Keratinocyte (primary cell): Measurements from ENCODE around the gene FAM120A. TPM values are rescaled to one million over a fixed set of nuclear protein-coding genes. Genes with fewer than 3 reads are reported as not detected.

Source experiments
- DNase-seq: peaks from one replicate; pipeline ENCODE4 v3.0.0-alpha.2; 2011; ENCODE audit warnings: low read depth, missing footprints, low spot score
- FAIRE-seq: peaks from 2 replicates; lab custom pipeline; 2011; peaks lifted over from hg19 to GRCh38; lab: Jason Lieb, UNC
- H2AFZ ChIP-seq: 2 replicates; pipeline ENCODE4 v1.6.0; 2012; ENCODE audit warnings: low read length, control low read depth, inconsistent platforms; ENCODE audit not compliant: control insufficient read depth
- H3K27ac ChIP-seq: 2 replicates; pipeline ENCODE4 v1.5.1; 2011; ENCODE audit warnings: low read length; ENCODE audit not compliant: control insufficient read depth, insufficient read depth
- H3K27me3 ChIP-seq: 3 replicates; pipeline ENCODE4 v1.6.0; 2011; ENCODE audit warnings: low read length; ENCODE audit not compliant: control insufficient read depth, insufficient read depth; ENCODE audit errors: extremely low read depth
- H3K36me3 ChIP-seq, 2 experiments: 2 replicates in 1 of 2; 3 replicates in 1 of 2; pipeline ENCODE4 v1.5.1; 2011; ENCODE audit warnings: low read length in 2 of 2, mild to moderate bottlenecking in 1 of 2; ENCODE audit not compliant: control insufficient read depth in 2 of 2, insufficient read depth in 2 of 2; ENCODE audit errors: extremely low read depth in 1 of 2
- H3K4me1 ChIP-seq: 3 replicates; pipeline ENCODE4 v1.5.1; 2011; ENCODE audit warnings: low read length; ENCODE audit not compliant: control insufficient read depth, insufficient read depth; ENCODE audit errors: extremely low read depth
- H3K4me2 ChIP-seq: 3 replicates; pipeline ENCODE4 v1.6.0; 2011; ENCODE audit warnings: low read depth, low read length; ENCODE audit not compliant: control insufficient read depth, insufficient read depth; ENCODE audit errors: extremely low read depth
- H3K4me3 ChIP-seq, 3 experiments: fragments of 200-600 bp in 1 of 3; sonication (generic) in 1 of 3; 2 replicates in 2 of 3; 3 replicates in 1 of 3; pipeline ENCODE4 v1.5.1; 2011 to 2016; ENCODE audit warnings: low read length in 3 of 3, mild to moderate bottlenecking in 3 of 3, control low read depth in 2 of 3, inconsistent platforms in 1 of 3, low read depth in 1 of 3, mixed read lengths in 1 of 3, mixed run types in 1 of 3, moderate library complexity in 1 of 3; ENCODE audit not compliant: control insufficient read depth in 2 of 3, insufficient read depth in 2 of 3; ENCODE audit errors: extremely low read depth in 1 of 3
- H3K79me2 ChIP-seq: 2 replicates; pipeline ENCODE4 v1.6.0; 2012; ENCODE audit warnings: low read length; ENCODE audit not compliant: control insufficient read depth, insufficient read depth
- H3K9ac ChIP-seq: 3 replicates; pipeline ENCODE4 v1.6.0; 2011; ENCODE audit warnings: low read length; ENCODE audit not compliant: control insufficient read depth, insufficient read depth; ENCODE audit errors: extremely low read depth
- H3K9me1 ChIP-seq: 3 replicates; pipeline ENCODE4 v1.6.0; 2011; ENCODE audit warnings: low read length; ENCODE audit not compliant: control insufficient read depth, insufficient read depth; ENCODE audit errors: extremely low read depth
- H3K9me3 ChIP-seq: 2 replicates; pipeline ENCODE4 v1.5.1; 2012; ENCODE audit warnings: low read depth, low read length; ENCODE audit not compliant: control insufficient read depth
- H4K20me1 ChIP-seq: 3 replicates; pipeline ENCODE4 v1.6.0; 2011; ENCODE audit warnings: low read length; ENCODE audit not compliant: control insufficient read depth, insufficient read depth; ENCODE audit errors: extremely low read depth
- EZH2 ChIP-seq: IDR thresholded peaks from one replicate; pipeline ENCODE4 v1.6.1; 2012; ENCODE audit warnings: inconsistent platforms, mild to moderate bottlenecking, low read length, moderate library complexity
- dilution Hi-C: fragments of 300-500 bp; cut with MboI; formaldehyde crosslinking; loops from one replicate; pipeline ENCODE4 v1.7.0; 2020; ENCODE audit warnings: low sequenced_read_pairs; ENCODE audit not compliant: extremely low pct_ligation_motif_present
- polyA plus RNA-seq, 5 experiments: library from polyadenylated mRNA; depleted of rRNA in 3 of 5; stranded (reverse) in 3 of 5; stranded (forward) in 1 of 5; unstranded in 1 of 5; fragments of >200 nt; gene quantifications; 1 replicate in 1 of 5; 2 replicates in 3 of 5; 3 replicates in 1 of 5; pipeline versions ENCODE4 v1.2.1 to v1.2.3, GENCODE V29; 2011 to 2012; ENCODE audit warnings: missing spikeins in 2 of 5, low read depth in 1 of 5, low replicate concordance in 1 of 5
- TF ChIP-seq, protein P1 (sequence below), 3 experiments: IDR thresholded peaks in 1 of 3; conservative IDR thresholded peaks in 1 of 3; optimal IDR thresholded peaks in 1 of 3; 2 replicates in 2 of 3; 3 replicates in 1 of 3; pipeline versions ENCODE3 to v1.5.1; 2011; ENCODE audit warnings: low read length in 3 of 3, mild to moderate bottlenecking in 3 of 3, moderate library complexity in 2 of 3, control low read depth in 1 of 3, inconsistent platforms in 1 of 3; ENCODE audit not compliant: insufficient read depth in 2 of 3; ENCODE audit errors: extremely low read depth in 1 of 3

FAM120A gene
- polyA plus RNA-seq, 1 donor (not counting 4 experiments of a cell fraction or from before 2014, with no cell fraction given) = 79.2 TPM

GRCh38 chr9:93590609-93591234, 139.2 kb downstream of the FAM120A start:
- H2AFZ ChIP-seq = no peak overlapping the region
- H3K27me3 ChIP-seq = no peaks in the 10 kb centered on the region
- no peaks in the 10 kb centered on the region for H3K9me3 ChIP-seq
- dilution Hi-C loops = no loop called here
- H3K27ac ChIP-seq = no peak overlapping the region
- TF ChIP-seq EZH2 = no peak
- FAIRE-seq = no peak
- no peaks in the 10 kb centered on the region for H3K9me1 ChIP-seq
- H3K9ac ChIP-seq = no peak overlapping the region
- no peak overlapping the region for H3K4me2 ChIP-seq
- H3K4me3 ChIP-seq = no peak overlapping the region
- H4K20me1 ChIP-seq = peaks cover 2% of the 10 kb centered on the region
- peaks cover 43% of the 10 kb centered on the region for H3K79me2 ChIP-seq
- peaks cover 14% of the 10 kb centered on the region for H3K4me1 ChIP-seq
- DNase-seq = no peak
- no peaks in the 10 kb centered on the region for H3K36me3 ChIP-seq

GRCh38 chr9:93591301-93592007, 140.0 kb downstream of the FAM120A start:
- Histone ChIP-seq H4K20me1 (peaks cover 2% of the 10 kb centered on the region), H3K4me1 (peaks cover 14% of the 10 kb centered on the region), H3K27ac (no peak overlapping the region), H3K9me3 (no peaks in the 10 kb centered on the region), H3K4me2 (no peak overlapping the region), H3K4me3 (no peak overlapping the region), H3K79me2 (peaks cover 39% of the 10 kb centered on the region), H3K36me3 (no peaks in the 10 kb centered on the region), H3K9ac (no peak overlapping the region), H2AFZ (no peak overlapping the region), H3K9me1 (no peaks in the 10 kb centered on the region), H3K27me3 (no peaks in the 10 kb centered on the region)
- dilution Hi-C loops = no loop called here
- FAIRE-seq = no peak
- DNase-seq = no peak
- TF ChIP-seq, protein P1, sequence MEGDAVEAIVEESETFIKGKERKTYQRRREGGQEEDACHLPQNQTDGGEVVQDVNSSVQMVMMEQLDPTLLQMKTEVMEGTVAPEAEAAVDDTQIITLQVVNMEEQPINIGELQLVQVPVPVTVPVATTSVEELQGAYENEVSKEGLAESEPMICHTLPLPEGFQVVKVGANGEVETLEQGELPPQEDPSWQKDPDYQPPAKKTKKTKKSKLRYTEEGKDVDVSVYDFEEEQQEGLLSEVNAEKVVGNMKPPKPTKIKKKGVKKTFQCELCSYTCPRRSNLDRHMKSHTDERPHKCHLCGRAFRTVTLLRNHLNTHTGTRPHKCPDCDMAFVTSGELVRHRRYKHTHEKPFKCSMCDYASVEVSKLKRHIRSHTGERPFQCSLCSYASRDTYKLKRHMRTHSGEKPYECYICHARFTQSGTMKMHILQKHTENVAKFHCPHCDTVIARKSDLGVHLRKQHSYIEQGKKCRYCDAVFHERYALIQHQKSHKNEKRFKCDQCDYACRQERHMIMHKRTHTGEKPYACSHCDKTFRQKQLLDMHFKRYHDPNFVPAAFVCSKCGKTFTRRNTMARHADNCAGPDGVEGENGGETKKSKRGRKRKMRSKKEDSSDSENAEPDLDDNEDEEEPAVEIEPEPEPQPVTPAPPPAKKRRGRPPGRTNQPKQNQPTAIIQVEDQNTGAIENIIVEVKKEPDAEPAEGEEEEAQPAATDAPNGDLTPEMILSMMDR (optimal IDR thresholded peaks at IDR 0.05 in 1 of 3, IDR thresholded peaks at IDR 0.05 in 1 of 3, conservative IDR thresholded peaks at IDR 0.05 in 1 of 3; ENCODE audit: extremely low read depth in 1 of 3, insufficient read depth in 2 of 3, low read length in 3 of 3) = no peak
- TF ChIP-seq EZH2 = no peak
